NCI-H1694 treated with DMSO at 0.1 percent for 48 hours (cell line): ENCODE data around the gene FBXO5.
"Not testable (repeated sequence)": the region's sequence is repeated elsewhere in the genome, so short reads cannot be mapped to it uniquely, and the experiment has no call there.

Source experiments
- DNase-seq: peaks from one replicate; lab custom pipeline; 2025; lab: John Stamatoyannopoulos, UW

FBXO5 gene

GRCh38 chr6:152993431-152993830, 10.6 kb upstream of the FBXO5 start:
- no peak for DNase-seq

DNA sequence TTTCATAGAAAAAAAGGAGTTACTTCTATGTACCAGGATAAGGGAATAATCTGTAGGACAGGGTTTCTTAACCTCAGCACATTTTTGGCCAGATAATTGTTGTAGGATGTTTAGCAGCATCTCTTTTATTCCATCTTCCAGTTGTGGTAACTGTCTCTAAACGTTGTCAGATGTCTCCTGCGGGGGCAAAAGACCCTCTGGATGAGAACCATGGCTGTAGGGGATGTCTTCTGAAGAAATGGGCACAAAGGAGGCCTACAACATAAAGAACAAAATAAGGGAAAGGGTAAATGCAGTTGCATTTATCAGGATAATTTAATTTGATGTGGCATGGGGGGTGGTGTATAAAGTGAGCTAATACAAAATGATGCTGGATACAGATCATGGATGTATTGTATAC, 4.1 kb upstream of the FBXO5 start:
- DNase-seq: no peak

- not testable (repeated sequence) for DNase-seq
These were observed 2.5 kb upstream of the FBXO5 start for GRCh38 chr6:152985300-152985699.

GRCh38 chr6:152984513-152984872, 1.7 kb upstream of the FBXO5 start:
- DNase-seq: no peak

DNA sequence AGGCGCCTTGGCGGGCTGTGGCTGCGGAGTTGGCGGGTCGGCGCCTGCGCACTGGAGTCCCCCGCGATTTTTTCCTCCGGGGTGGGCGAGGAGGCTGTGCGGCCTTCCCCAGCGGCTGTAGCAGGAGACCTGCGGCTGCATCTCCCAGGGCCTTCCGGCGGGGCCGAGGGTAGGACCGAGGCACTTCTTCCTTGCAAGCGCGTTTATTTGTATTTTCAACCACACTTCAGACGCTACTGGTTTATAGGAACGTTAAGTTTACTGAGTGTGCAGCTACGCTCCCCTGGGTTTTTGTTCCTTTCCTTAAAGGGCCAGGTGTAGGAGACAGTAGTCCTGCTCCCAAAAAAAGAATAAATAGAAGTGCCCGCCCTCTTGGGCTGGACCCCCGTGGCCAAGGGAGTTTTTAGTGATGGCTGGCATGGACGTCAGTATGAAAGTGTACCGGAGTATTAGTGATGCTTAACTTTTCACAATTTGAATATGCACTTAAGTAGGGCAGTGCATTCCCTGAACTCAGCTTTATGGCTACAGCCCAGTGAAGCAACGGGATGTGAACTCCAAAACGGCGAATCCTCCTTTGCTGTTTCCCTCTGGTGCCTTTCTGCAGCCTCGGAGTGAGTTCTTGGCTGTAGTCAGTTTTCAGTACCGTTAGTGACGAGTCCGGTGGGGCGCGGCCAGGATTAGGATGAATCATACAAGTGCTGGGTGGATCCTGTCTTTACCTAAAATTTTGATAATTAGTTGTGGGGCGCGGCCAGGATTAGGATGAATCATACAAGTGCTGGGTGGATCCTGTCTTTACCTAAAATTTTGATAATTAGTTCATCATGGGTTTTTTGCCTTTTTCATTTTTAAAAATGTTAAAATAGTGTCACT, 1.0 kb upstream of the FBXO5 start:
- DNase-seq: peak; percentile 52

DNA sequence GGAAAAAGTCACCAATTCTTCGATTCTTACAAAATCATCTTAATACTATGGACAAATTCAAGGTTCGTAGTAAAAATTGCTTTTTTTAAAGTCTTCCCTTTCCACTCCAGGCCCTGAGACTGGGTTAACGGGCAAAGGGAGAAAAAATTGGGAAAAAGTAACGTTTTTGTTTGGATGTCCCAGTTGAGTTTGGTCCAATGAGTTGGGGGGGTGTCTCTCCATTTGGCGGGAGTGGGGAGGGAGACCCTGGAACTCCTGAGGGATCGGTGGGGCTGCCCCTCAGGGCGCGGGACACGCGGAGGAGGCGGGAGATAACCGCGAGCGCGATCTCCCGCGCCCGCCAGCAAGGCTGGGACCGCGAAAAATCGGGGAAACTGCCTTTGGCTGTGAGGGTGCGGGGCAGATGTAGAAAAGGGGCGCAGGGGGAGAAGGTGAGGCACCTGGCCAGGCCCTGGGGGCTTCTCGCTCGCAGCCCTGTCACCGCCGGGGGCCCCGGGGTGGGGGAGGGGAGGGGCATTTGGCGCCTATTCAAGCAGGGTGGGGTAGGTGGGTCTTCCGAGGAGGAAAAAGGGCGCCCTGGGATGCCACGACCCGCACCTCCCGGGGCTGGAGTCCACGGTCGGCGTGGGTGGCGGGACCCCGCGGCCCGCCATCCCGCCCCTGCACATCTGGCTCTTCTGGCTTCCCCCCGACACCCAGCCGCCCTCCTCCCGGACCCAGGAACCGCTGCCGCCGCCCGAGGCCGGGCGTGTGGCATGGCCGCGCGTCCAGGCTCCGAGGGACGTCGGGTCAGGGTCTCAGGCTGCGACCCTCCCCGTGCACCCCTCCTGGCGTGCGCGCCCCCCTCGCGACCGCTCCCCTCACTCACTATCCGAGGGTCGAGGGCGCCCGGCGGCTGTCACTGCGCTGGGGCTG, 595 bp downstream of the FBXO5 start:
- no peak for DNase-seq

DNA sequence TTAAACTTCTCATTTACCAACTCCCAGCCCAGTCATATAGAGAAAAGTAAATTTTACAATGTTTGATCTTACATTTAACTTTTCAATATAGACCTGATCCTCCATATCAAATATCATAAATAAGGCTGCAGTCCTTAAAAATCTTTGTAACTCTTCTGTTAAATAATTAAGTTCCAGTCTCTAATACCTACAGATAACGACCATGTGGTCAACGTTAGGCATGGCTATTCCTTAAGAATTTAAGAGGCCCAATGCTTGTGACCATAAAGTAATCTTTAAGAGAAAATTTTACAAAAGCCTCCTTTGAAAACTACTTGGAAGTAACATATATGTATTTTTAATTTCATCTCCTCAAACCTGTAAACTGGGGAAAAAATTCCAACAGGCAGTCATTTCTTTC, 1.6 kb downstream of the FBXO5 start:
- DNase-seq: no peak

GRCh38 chr6:152980656-152981055, 2.2 kb downstream of the FBXO5 start:
- DNase-seq: no peak

DNA sequence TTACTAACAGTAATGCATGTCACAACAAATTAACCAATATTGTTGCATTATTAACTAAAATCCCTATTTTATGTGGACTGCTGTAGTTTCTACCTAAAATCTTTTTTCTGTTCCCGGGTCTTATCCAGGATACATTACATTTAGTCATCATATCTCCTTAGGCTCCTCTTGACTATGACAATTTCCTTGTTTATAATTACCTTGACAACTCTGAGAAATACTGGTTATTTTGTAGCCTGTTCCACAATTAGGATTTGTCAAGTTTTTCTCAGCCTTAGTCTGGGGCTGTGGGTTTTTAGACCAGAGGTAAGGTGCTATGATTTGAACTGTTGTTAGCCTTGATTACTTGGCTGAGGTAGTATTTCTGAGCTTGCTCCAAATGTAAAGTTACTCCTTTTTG, 3.7 kb downstream of the FBXO5 start:
- no peak for DNase-seq

DNA sequence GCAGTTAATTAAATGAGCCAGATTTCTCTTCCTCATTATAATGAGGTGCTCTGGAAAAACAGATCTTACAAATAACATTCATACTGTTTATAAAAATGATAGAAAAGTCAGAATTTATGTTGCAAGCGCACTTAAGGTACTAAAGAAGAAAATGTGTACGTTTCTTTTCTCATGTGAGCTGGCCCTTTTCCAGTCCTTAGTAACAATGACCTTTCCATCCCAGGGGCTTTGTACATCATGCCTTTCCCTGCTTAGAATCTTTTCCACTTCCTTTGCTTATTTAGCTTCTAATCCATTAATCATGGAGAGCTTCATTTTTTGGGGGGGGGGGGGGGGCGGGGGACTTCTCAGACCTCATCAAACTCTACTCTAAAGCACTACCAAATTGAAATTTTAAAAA, 4.8 kb downstream of the FBXO5 start:
- no peak for DNase-seq

- DNase-seq: no peak
These were observed 5.3 kb downstream of the FBXO5 start for GRCh38 chr6:152977556-152977955.

GRCh38 chr6:152976749-152977148, 6.1 kb downstream of the FBXO5 start:
- no peak for DNase-seq

- no peak for DNase-seq
These were observed 7.5 kb downstream of the FBXO5 start for GRCh38 chr6:152975204-152975915.

- DNase-seq: no peak
These were observed 8.9 kb downstream of the FBXO5 start for GRCh38 chr6:152973916-152974315.

- DNase-seq: no peak
These were observed 13.0 kb downstream of the FBXO5 start for GRCh38 chr6:152969688-152970418.

DNA sequence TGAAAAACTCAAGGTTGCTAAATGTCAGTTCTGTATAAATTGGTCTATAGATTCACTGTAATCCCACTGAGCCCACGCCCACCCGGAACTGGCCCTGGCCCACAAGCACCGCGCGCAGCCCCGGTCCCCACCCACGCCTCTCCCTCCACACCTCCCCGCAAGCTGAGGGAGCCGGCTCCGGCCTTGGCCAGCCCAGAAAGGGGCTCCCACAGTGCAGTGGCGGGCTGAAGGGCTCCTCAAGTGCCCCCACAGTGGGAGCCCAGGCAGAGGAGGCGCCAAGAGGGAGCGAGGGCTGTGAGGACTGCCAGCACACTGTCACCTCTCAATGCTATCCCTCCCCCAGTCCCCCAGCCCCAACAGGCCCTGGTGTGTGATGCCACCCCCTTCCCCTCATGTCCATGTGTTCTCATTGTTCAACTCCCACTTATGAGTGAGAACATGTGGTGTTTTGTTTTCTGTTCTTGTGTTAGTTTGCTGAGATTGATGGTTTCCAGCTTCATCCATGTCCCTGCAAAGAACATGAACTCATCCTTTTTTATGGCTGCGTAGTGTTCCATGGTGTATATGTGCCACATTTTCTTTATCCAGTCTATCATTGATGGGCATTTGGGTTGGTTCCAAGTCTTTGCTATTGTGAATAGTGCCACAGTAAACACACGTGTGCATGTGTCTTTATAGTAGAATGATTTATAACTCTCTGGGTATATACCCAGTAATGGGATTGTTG, 16.5 kb downstream of the FBXO5 start:
- DNase-seq: not testable (repeated sequence)

- no peak for DNase-seq
These were observed 23.5 kb downstream of the FBXO5 start for GRCh38 chr6:152959333-152959732.

DNA sequence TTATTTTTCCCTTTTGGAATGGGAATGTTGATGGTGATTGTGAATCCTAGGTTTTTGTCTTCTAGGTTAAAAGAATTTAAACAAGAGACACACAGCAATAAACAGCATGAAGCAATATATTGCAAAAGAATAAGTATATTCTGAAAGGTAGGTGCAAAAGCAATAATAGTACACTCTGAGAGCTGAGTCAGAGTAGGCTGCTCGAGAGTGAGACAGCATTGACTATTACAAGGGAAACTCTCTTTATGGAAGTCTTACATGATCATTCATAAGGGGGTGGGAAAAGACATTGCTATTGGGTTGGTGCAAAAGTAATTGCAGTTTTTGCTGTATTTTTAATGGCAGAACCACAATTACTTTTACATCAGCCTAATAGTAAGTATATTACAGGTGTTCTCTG, 25.0 kb downstream of the FBXO5 start:
- no peak for DNase-seq

DNA sequence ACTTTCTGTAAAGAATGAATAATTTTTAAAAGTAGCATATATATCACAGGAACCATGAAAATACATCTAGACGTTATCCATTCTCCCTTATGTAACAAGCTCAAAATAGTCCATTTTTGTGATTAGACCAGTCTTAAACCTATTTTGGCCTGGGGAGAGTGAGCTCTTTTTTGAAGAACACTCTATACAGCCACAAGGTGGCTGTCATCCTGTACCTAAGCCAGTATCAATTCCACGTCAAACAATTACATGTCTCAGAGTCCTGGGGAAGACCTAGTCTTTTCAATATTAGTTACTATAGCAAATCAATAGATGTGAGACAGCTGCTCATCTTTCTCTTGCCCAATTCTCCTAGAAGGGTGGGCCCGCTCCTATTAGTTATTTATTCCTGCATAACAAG, 28.4 kb downstream of the FBXO5 start:
- no peak for DNase-seq

- peak; percentile 7 for DNase-seq
These were observed 29.9 kb downstream of the FBXO5 start for GRCh38 chr6:152952866-152953509.

GRCh38 chr6:152952045-152952444, 30.8 kb downstream of the FBXO5 start:
- DNase-seq: no peak
